GM06990 (cell line): ENCODE results near the gene PYGO2.

ENCODE experiments used
- DNase-seq: peaks from one replicate; pipeline ENCODE4 v3.0.0-alpha.2; 2011; ENCODE audit not compliant: insufficient read length; ENCODE audit errors: extremely low read depth
- H3K27me3 ChIP-seq: replicated peaks from 2 replicates; pipeline ENCODE4 v1.6.0; 2011; ENCODE audit warnings: low read length; ENCODE audit not compliant: control insufficient read depth, insufficient read depth
- H3K36me3 ChIP-seq: 2 replicates; pipeline ENCODE4 v1.5.1; 2011; ENCODE audit warnings: low read length; ENCODE audit not compliant: control insufficient read depth, insufficient read depth
- H3K4me3 ChIP-seq: replicated peaks from 2 replicates; pipeline ENCODE4 v1.5.1; 2011; ENCODE audit warnings: low read depth, mild to moderate bottlenecking, control low read depth, low read length
- CTCF ChIP-seq: IDR thresholded peaks from 2 replicates; pipeline ENCODE4 v1.5.1; 2011; ENCODE audit warnings: low read length, control low read depth, mild to moderate bottlenecking, inconsistent platforms; ENCODE audit not compliant: insufficient read depth, poor library complexity, severe bottlenecking

The PYGO2 gene

GRCh38 chr1:155008015-155008941 is 46.7 kb upstream of the PYGO2 start:
- Histone ChIP-seq H3K36me3 (peaks cover 5% of the 10 kb centered on the region; the same call in 1 of the 2 replicates), H3K27me3 (no peaks in the 10 kb centered on the region), H3K4me3 (no peak overlapping the region)
- no peak for DNase-seq
- TF ChIP-seq CTCF: no peak

- Histone ChIP-seq H3K27me3 (no peaks in the 10 kb centered on the region), H3K4me3 (no peak overlapping the region), H3K36me3 (peaks cover 5% of the 10 kb centered on the region; the same call in 1 of the 2 replicates)
- no peak for TF ChIP-seq CTCF
- no peak for DNase-seq
Observed at GRCh38 chr1:155007251-155007828, 45.8 kb upstream of the PYGO2 start.

GRCh38 chr1:155006601-155007101 is 45.1 kb upstream of the PYGO2 start:
- Histone ChIP-seq H3K36me3 (peaks cover 5% of the 10 kb centered on the region; the same call in 1 of the 2 replicates), H3K4me3 (no peak overlapping the region), H3K27me3 (no peaks in the 10 kb centered on the region)
- no peak for TF ChIP-seq CTCF
- DNase-seq: no peak

- H3K4me3 ChIP-seq: peak overlapping the region; percentile 96
- no peaks in the 10 kb centered on the region for H3K27me3 ChIP-seq
- DNase-seq: no peak
- TF ChIP-seq CTCF: no peak
- H3K36me3 ChIP-seq: no peaks in the 10 kb centered on the region; the same call in 1 of the 2 replicates
Observed at GRCh38 chr1:155005076-155006011, 43.8 kb upstream of the PYGO2 start.

- DNase-seq: no peak
- H3K27me3 ChIP-seq: no peaks in the 10 kb centered on the region
- peak overlapping the region; percentile 96 for H3K4me3 ChIP-seq
- TF ChIP-seq CTCF: no peak
- no peaks in the 10 kb centered on the region; the same call in 1 of the 2 replicates for H3K36me3 ChIP-seq
Observed at GRCh38 chr1:155004352-155005075, 42.9 kb upstream of the PYGO2 start.
